HG02943 (cell line): ENCODE data around the gene DEFB123.

Source experiments
- ATAC-seq: cut with Tn5 transposase; IDR thresholded peaks from one replicate; pipeline ENCODE4 v1.9.1; 2021; ENCODE audit warnings: mild to moderate bottlenecking, low read depth, moderate library complexity; ENCODE audit not compliant: unreplicated experiment

The DEFB123 gene

GRCh38 chr20:31473331-31474096, 33.1 kb downstream of the DEFB123 start:
- ATAC-seq = no peak

GRCh38 chr20:31474097-31474436, 33.6 kb downstream of the DEFB123 start:
- ATAC-seq = no peak

- no peak for ATAC-seq
Measured at GRCh38 chr20:31474758-31475427, 34.5 kb downstream of the DEFB123 start, which contains the start of the genes DEFB124 and REM1. TSS of gene DEFB124 (minus strand) at chr20:31475127. CDS start at chr20:31473013, 2,114 bp downstream. TSS of gene REM1 (plus strand) at chr20:31475288. CDS start at chr20:31476446, 1,158 bp downstream.

- ATAC-seq = no peak
Measured at GRCh38 chr20:31475472-31476293, 35.3 kb downstream of the DEFB123 start.

GRCh38 chr20:31476294-31476585, 35.8 kb downstream of the DEFB123 start:
- no peak for ATAC-seq

- ATAC-seq = no peak
Measured at GRCh38 chr20:31476643-31477215, 36.3 kb downstream of the DEFB123 start.

- no peak for ATAC-seq
Measured at GRCh38 chr20:31484001-31484400, 43.6 kb downstream of the DEFB123 start.

GRCh38 chr20:31485450-31486339, 45.3 kb downstream of the DEFB123 start:
- no peak for ATAC-seq

GRCh38 chr20:31488115-31488514, 47.7 kb downstream of the DEFB123 start:
- ATAC-seq = no peak

- ATAC-seq = no peak
Measured at GRCh38 chr20:31489152-31489551, 48.7 kb downstream of the DEFB123 start.

GRCh38 chr20:31490752-31491151, 50.3 kb downstream of the DEFB123 start:
- ATAC-seq = no peak

- no peak for ATAC-seq
Measured at GRCh38 chr20:31494131-31494530, 53.7 kb downstream of the DEFB123 start.

GRCh38 chr20:31496761-31497295, 56.4 kb downstream of the DEFB123 start:
- ATAC-seq = no peak

GRCh38 chr20:31497838-31498540, 57.6 kb downstream of the DEFB123 start:
- ATAC-seq = no peak
